ENCODE measurements around the gene LRRK1. TPM values are rescaled to one million over a fixed set of nuclear protein-coding genes. Genes with fewer than 3 reads are reported as not detected.

Gene LRRK1
- total RNA-seq, 4 donors from 2014 or later = 17.0 to 46.3 (median 26.4) TPM

DNA sequence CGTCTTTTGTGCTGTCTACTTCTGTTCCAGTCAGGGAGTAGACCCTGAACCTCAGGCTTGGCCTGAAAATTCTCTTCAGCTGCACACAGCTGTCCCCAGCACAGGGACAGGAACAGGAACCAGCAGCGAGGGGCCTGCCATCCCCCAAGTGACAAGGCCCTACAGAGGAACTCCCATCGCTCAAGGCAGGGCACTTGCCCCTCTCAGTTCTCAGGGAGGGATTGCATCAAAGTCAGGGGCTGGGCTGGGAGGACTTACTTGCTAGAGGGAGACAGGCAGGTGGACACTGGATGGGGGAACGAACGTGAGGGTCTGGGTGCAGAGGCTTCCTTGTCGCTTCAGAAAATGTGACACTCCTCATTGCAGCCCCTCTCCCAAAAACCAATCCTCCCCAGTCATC lies 169.1 kb downstream of the LRRK1 start:
- Histone ChIP-seq H3K27me3 (no peaks in the 10 kb centered on the region), H3K4me3 (no peak overlapping the region), H3K27ac (no peak overlapping the region), H3K4me1 (peaks cover 33% of the 10 kb centered on the region), H3K9me3 (no peaks in the 10 kb centered on the region), H3K36me3 (no peaks in the 10 kb centered on the region)
- TF ChIP-seq POLR2AphosphoS5 (IDR thresholded peaks at IDR 0.05) (no peak), EP300 (IDR thresholded peaks at IDR 0.05) (no peak), POLR2A (IDR thresholded peaks at IDR 0.05) (no peak)
- TF ChIP-seq, protein P1, sequence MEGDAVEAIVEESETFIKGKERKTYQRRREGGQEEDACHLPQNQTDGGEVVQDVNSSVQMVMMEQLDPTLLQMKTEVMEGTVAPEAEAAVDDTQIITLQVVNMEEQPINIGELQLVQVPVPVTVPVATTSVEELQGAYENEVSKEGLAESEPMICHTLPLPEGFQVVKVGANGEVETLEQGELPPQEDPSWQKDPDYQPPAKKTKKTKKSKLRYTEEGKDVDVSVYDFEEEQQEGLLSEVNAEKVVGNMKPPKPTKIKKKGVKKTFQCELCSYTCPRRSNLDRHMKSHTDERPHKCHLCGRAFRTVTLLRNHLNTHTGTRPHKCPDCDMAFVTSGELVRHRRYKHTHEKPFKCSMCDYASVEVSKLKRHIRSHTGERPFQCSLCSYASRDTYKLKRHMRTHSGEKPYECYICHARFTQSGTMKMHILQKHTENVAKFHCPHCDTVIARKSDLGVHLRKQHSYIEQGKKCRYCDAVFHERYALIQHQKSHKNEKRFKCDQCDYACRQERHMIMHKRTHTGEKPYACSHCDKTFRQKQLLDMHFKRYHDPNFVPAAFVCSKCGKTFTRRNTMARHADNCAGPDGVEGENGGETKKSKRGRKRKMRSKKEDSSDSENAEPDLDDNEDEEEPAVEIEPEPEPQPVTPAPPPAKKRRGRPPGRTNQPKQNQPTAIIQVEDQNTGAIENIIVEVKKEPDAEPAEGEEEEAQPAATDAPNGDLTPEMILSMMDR (IDR thresholded peaks at IDR 0.05) = no peak
- DNase-seq (ENCODE audit: low spot score in 2 of 2) = no peak
- 75% methylated on average over 6 of the region's 6 CpGs for WGBS

DNA sequence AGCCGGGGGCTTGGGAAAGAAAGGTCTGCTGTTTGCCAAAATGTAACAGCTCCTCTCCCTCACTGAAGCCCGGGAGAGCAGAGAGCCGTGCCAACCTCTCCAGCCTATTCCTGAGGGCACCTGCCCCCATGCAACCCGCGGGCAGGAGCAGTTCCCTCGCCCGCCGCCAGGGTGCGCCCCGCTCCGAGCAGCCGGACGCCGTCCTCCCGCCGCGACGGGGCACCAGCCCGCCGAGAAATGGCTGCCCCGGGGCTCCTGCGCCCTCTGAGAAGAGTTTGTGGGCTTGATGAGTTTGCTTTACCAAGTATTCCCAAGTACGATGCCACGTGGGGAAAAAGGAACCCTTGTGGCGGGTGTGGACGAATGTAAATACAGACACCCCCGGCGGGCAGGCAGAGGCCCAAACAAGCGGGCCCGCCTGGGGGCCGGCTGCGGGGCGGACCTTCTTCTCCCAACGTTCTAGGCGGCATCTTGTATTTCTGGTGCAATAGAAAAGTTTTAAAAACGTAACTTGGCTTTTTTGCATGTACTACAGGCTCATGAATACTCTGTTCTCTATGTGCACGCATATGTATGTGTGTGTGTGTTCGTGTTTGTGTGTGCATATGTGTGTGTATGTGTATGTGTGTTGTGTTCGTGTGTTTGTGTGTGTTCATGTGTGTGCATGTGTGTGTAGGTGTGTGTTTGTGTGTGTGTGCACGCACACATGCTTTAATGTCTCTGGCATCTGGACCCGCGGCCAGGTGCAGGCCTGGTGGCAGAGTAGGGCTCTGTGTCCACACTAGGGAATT lies 169.8 kb downstream of the LRRK1 start:
- Histone ChIP-seq H3K4me1 (peaks cover 33% of the 10 kb centered on the region), H3K4me3 (peak overlapping the region; percentile 34), H3K27me3 (no peaks in the 10 kb centered on the region), H3K9me3 (no peaks in the 10 kb centered on the region), H3K36me3 (no peaks in the 10 kb centered on the region), H3K27ac (no peak overlapping the region)
- DNase-seq (ENCODE audit: low spot score in 2 of 2) = peak in 1 of 2 donors; percentile 77
- 24% methylated on average over 28 of the region's 42 CpGs for WGBS
- TF ChIP-seq, protein P1 (IDR thresholded peaks at IDR 0.05) = peak; percentile 98 to 100
- TF ChIP-seq POLR2AphosphoS5 (IDR thresholded peaks at IDR 0.05) = peak in 2 of 3 donors; percentile 34 to 71
- TF ChIP-seq EP300 (IDR thresholded peaks at IDR 0.05) = no peak

DNA sequence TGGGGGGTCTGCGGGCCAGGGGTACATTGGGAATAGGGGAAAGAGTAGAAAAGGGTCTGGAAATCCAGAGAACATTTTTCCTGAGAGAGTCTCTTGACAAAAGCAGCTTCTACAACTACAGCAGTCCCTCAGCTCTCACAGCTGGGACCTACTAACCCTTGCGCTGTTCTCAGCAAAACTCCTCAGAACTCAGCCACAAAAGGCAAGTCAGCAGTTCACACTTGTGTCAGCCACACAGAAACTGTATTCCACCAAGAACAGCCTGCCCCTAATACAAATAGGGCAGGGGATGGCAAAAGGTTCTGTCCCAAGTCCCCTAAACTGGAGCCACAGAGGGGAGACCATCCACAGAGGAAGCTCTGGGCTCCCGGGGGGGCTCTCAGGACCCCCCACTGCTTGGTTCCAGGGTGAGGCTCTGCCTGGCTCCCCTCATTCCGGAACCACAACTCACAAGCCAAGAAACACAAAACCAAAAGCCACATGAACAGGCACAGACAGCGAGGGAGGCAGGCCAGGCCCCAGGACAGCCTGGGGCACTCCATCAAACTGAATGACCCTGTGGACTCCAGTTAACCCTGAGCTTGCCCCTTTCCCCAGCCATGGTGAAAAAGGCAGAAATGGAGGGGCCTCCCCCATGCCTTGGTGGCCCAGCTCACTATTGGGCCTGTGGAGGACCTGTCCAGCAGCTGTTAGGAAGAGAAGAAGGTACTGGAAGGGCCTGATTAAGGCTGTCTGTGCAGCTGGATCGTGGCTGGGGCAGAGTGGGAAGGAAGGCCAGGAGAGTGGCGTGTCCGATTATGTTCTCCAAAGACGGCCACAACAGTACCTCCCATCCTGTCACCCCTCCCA lies 170.6 kb downstream of the LRRK1 start:
- TF ChIP-seq POLR2A (IDR thresholded peaks at IDR 0.05) = no peak
- no peak for TF ChIP-seq EP300 (IDR thresholded peaks at IDR 0.05)
- TF ChIP-seq POLR2AphosphoS5 (IDR thresholded peaks at IDR 0.05) = no peak
- TF ChIP-seq, protein P1 (IDR thresholded peaks at IDR 0.05) = no peak
- no peak overlapping the region for H3K4me3 ChIP-seq
- no peak for DNase-seq (ENCODE audit: low spot score in 2 of 2)
- no peaks in the 10 kb centered on the region for H3K9me3 ChIP-seq
- no peaks in the 10 kb centered on the region for H3K36me3 ChIP-seq
- 89% methylated on average over 9 of the region's 9 CpGs for WGBS
- H3K27ac ChIP-seq = peak overlapping the region; percentile 41
- H3K4me1 ChIP-seq = peaks cover 33% of the 10 kb centered on the region
- H3K27me3 ChIP-seq = no peaks in the 10 kb centered on the region

DNA sequence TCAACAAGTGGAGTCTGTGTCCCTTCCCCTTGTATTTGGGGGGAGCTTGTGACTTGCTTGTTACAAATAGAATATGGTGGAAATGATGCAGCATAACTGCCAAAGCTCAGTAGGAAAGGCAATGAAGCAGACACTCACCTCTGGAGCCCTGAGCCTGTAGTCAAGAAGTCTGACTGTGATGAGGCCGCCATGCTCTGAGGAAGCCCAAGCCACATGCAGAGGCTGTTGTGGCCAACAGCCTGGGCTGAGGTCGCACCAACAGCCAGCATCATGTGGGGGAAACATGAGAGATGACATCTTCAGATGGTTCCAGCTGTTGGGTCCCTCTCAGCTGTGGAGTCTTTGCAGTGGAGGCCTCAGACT lies 171.3 kb downstream of the LRRK1 start:
- Histone ChIP-seq H3K4me3 (no peak overlapping the region), H3K27me3 (no peaks in the 10 kb centered on the region), H3K4me1 (peaks cover 33% of the 10 kb centered on the region), H3K36me3 (no peaks in the 10 kb centered on the region), H3K9me3 (no peaks in the 10 kb centered on the region), H3K27ac (no peak overlapping the region)
- 90% methylated on average over 2 of the region's 2 CpGs for WGBS
- TF ChIP-seq, protein P1 (IDR thresholded peaks at IDR 0.05) = no peak
- no peak for TF ChIP-seq EP300 (IDR thresholded peaks at IDR 0.05)
- no peak for TF ChIP-seq POLR2AphosphoS5 (IDR thresholded peaks at IDR 0.05)
- no peak for DNase-seq (ENCODE audit: low spot score in 2 of 2)
